H7 (cell line): Measurements from ENCODE around the gene CD24. TPM values are rescaled to one million over a fixed set of nuclear protein-coding genes. Genes with fewer than 3 reads are reported as not detected.
"Not testable (repeated sequence)": the region's sequence is repeated elsewhere in the genome, so short reads cannot be mapped to it uniquely, and the experiment has no call there.

ENCODE experiments used
- DNase-seq: peaks from one replicate; pipeline ENCODE4 v3.0.0; 2012
- H3K27me3 ChIP-seq: 2 replicates; pipeline ENCODE4 v1.6.0; 2011; ENCODE audit warnings: mild to moderate bottlenecking, low read length; ENCODE audit not compliant: control insufficient read depth, insufficient read depth
- H3K36me3 ChIP-seq: replicated peaks from 2 replicates; pipeline ENCODE4 v1.5.1; 2011; ENCODE audit warnings: low read length; ENCODE audit not compliant: control insufficient read depth, insufficient read depth
- H3K4me3 ChIP-seq: 2 replicates; pipeline ENCODE4 v1.5.1; 2011; ENCODE audit warnings: low read depth, mild to moderate bottlenecking, control low read depth, low read length, moderate library complexity; ENCODE audit not compliant: insufficient read depth
- total RNA-seq: library from RNA; depleted of rRNA; stranded (reverse); fragments of >200 nt; shearing (Covaris generic); gene quantifications from 2 replicates; pipeline ENCODE4 v1.2.3, GENCODE V29; 2014

CD24 gene
- total RNA-seq, 1 experiment from 2014 or later, result 1,059 TPM

- peak overlapping the region; percentile 77 for H3K4me3 ChIP-seq
- peaks cover 20% of the 10 kb centered on the region for H3K36me3 ChIP-seq
- no peaks in the 10 kb centered on the region for H3K27me3 ChIP-seq
- DNase-seq, result peak; percentile 63
Observed at GRCh38 chr6:106975738-106976064, 1.2 kb upstream of the CD24 start.

- DNase-seq, result peak; percentile 58
- Histone ChIP-seq H3K36me3 (peaks cover 20% of the 10 kb centered on the region), H3K4me3 (peak overlapping the region; percentile 77), H3K27me3 (no peaks in the 10 kb centered on the region)
Observed at GRCh38 chr6:106974999-106975737, 639 bp upstream of the CD24 start.

GRCh38 chr6:106973836-106974335 lies 643 bp downstream of the CD24 start:
- Histone ChIP-seq H3K36me3 (peaks cover 20% of the 10 kb centered on the region), H3K27me3 (no peaks in the 10 kb centered on the region), H3K4me3 (peak overlapping the region; percentile 99)
- peak; percentile 51 for DNase-seq

GRCh38 chr6:106973018-106973835 lies 1.3 kb downstream of the CD24 start:
- Histone ChIP-seq H3K4me3 (peak overlapping the region; percentile 99), H3K36me3 (peaks cover 20% of the 10 kb centered on the region), H3K27me3 (no peaks in the 10 kb centered on the region)
- peak; percentile 79 for DNase-seq

- Histone ChIP-seq H3K36me3 (peaks cover 20% of the 10 kb centered on the region), H3K4me3 (peak overlapping the region; percentile 99), H3K27me3 (no peaks in the 10 kb centered on the region)
- peak; percentile 37 for DNase-seq
Observed at GRCh38 chr6:106972500-106972899, 2.0 kb downstream of the CD24 start.

- H3K4me3 ChIP-seq, DNase-seq, H3K27me3 ChIP-seq: not testable (repeated sequence)
- peaks cover 20% of the 10 kb centered on the region for H3K36me3 ChIP-seq
Observed at GRCh38 chr6:106970769-106971168, 3.8 kb downstream of the CD24 start.

GRCh38 chr6:106967936-106968555 lies 6.5 kb downstream of the CD24 start:
- H3K27me3 ChIP-seq, result no peaks in the 10 kb centered on the region
- no peak for DNase-seq
- H3K36me3 ChIP-seq, result peaks cover 14% of the 10 kb centered on the region
- H3K4me3 ChIP-seq, result no peak overlapping the region

GRCh38 chr6:106966671-106967640 lies 7.6 kb downstream of the CD24 start:
- Histone ChIP-seq H3K27me3 (no peaks in the 10 kb centered on the region), H3K36me3 (peaks cover 4% of the 10 kb centered on the region), H3K4me3 (no peak overlapping the region)
- no peak for DNase-seq

- no peak overlapping the region for H3K4me3 ChIP-seq
- no peaks in the 10 kb centered on the region for H3K27me3 ChIP-seq
- DNase-seq, result no peak
- peaks cover 1% of the 10 kb centered on the region; the same call in 1 of the 2 replicates for H3K36me3 ChIP-seq
Observed at GRCh38 chr6:106966229-106966628, 8.3 kb downstream of the CD24 start.

GRCh38 chr6:106964954-106965353 lies 9.6 kb downstream of the CD24 start:
- no peak for DNase-seq
- Histone ChIP-seq H3K27me3 (no peaks in the 10 kb centered on the region), H3K36me3 (no peaks in the 10 kb centered on the region), H3K4me3 (no peak overlapping the region)

- Histone ChIP-seq H3K36me3 (no peaks in the 10 kb centered on the region), H3K4me3 (no peak overlapping the region), H3K27me3 (no peaks in the 10 kb centered on the region)
- no peak for DNase-seq
Observed at GRCh38 chr6:106964099-106964498, 10.4 kb downstream of the CD24 start.

GRCh38 chr6:106963544-106963943 lies 11.0 kb downstream of the CD24 start:
- H3K36me3 ChIP-seq, result no peaks in the 10 kb centered on the region
- no peak overlapping the region for H3K4me3 ChIP-seq

GRCh38 chr6:106961801-106962200 lies 12.7 kb downstream of the CD24 start:
- no peak for DNase-seq
- Histone ChIP-seq H3K4me3 (no peak overlapping the region), H3K36me3 (no peaks in the 10 kb centered on the region), H3K27me3 (no peaks in the 10 kb centered on the region)

More at GRCh38 chr6:106963544-106963943, 11.0 kb downstream of the CD24 start:
- H3K27me3 ChIP-seq, result no peaks in the 10 kb centered on the region
- no peak for DNase-seq

- Histone ChIP-seq H3K36me3 (no peaks in the 10 kb centered on the region), H3K4me3 (no peak overlapping the region), H3K27me3 (no peaks in the 10 kb centered on the region)
- DNase-seq, result no peak
Observed at GRCh38 chr6:106961136-106961535, 13.4 kb downstream of the CD24 start.
